ENCODE results near the gene CLCNKB. TPM values are rescaled to one million over a fixed set of nuclear protein-coding genes. Genes with fewer than 3 reads are reported as not detected.

Gene CLCNKB
- total RNA-seq, 1 experiment from 2014 or later, result 0.81 TPM

- DNase-seq (ENCODE audit: low read depth, low spot score) (no peak), ATAC-seq (peak; percentile 75)
- BruUV-seq (replicated peaks), result no TSS peak
- no peaks in the 10 kb centered on the region for H3K36me3 ChIP-seq (ENCODE audit: control insufficient read depth in 1 of 2, insufficient read depth in 2 of 2, low read length in 2 of 2)
- H4K20me1 ChIP-seq (ENCODE audit: insufficient read depth), result no peaks in the 10 kb centered on the region
- peak within 1 kb of the TSS; percentile 81 for H3K9ac ChIP-seq (ENCODE audit: low read length)
- no peaks in the 10 kb centered on the region for H3K79me2 ChIP-seq (ENCODE audit: insufficient read depth, low read length)
- TF ChIP-seq EZH2 (IDR thresholded peaks at IDR 0.05) (no peak), FOSL1 (IDR thresholded peaks at IDR 0.05; ENCODE audit: low read depth) (no peak), SIN3A (IDR thresholded peaks at IDR 0.05; ENCODE audit: low read depth) (no peak), ZBTB33 (IDR thresholded peaks at IDR 0.05; ENCODE audit: extremely low read depth, insufficient replicate concordance, low read length) (peak; percentile 58), YY1 (IDR thresholded peaks at IDR 0.05; ENCODE audit: extremely low read depth, insufficient replicate concordance, low read depth, low read length) (peak; percentile 66), CTCF (IDR thresholded peaks at IDR 0.05 in 2 of 3, conservative IDR thresholded peaks at IDR 0.05 in 1 of 3; ENCODE audit: borderline replicate concordance in 1 of 3, insufficient read depth in 1 of 3, low read depth in 2 of 3, low read length in 2 of 3) (peak in 2 of 3 experiments; percentile 12 to 30; a peak in 2 of 6 replicates), CEBPB (IDR thresholded peaks at IDR 0.05; ENCODE audit: low read depth) (no peak), ZFX (IDR thresholded peaks at IDR 0.05) (peak; percentile 53; the same call in 1 of the 2 replicates), ELF1 (IDR thresholded peaks at IDR 0.05; ENCODE audit: borderline replicate concordance, low read depth) (no peak), TCF7L2 (IDR thresholded peaks at IDR 0.05; ENCODE audit: borderline replicate concordance, extremely low read depth, insufficient read depth, insufficient read length) (peak; percentile 23), REST (IDR thresholded peaks at IDR 0.05; ENCODE audit: low read depth) (no peak), POLR2A (IDR thresholded peaks at IDR 0.05; ENCODE audit: borderline replicate concordance, extremely low read depth, insufficient read depth, insufficient read length) (peak; percentile 96), POLR2AphosphoS5 (IDR thresholded peaks at IDR 0.05; ENCODE audit: low read depth, low read length) (peak; percentile 76)
- no peaks in the 10 kb centered on the region for H3K9me2 ChIP-seq (ENCODE audit: insufficient read depth)
- ChIA-PET POLR2A (interaction anchor here (1.0 kb wide), 1 partner anchor 100 kb away, joined by 3 read pairs; no protein-coding TSS in a partner anchor), RAD21 (ENCODE audit: low non-redundant PET in 1 of 2, low total read pairs in 2 of 2, uncharacterized antibody in 2 of 2, unreplicated experiment in 2 of 2) (no interaction called here), CTCF (interaction anchor here (0.5 to 2.0 kb wide), 8 partner anchors 9 to 288 kb away, joined by 3 to 13 read pairs (median 6); no protein-coding TSS in a partner anchor)
- no peaks in the 10 kb centered on the region for H3K9me3 ChIP-seq (ENCODE audit: control insufficient read depth in 1 of 2, insufficient read depth in 1 of 2, low read depth in 1 of 2, low read length in 2 of 2)
- peak within 1 kb of the TSS; percentile 63 for H2AFZ ChIP-seq (ENCODE audit: low read depth, low read length, poor library complexity, severe bottlenecking)
- peak within 1 kb of the TSS; percentile 53 to 70 for H3K4me3 ChIP-seq (replicated peaks in 1 of 2; ENCODE audit: low read depth in 1 of 2, low read length in 2 of 2)
- H3K4me1 ChIP-seq (ENCODE audit: control insufficient read depth in 1 of 2, insufficient read depth in 2 of 2, low read length in 2 of 2), result peaks cover 27 to 61% of the 10 kb centered on the region in 2 experiments
- peak within 1 kb of the TSS; percentile 92 for H3K4me2 ChIP-seq (ENCODE audit: low read length)
- intact Hi-C loops (cut with micrococcal nuclease), result loop anchor here (2.0 kb wide), 1 partner anchor 65 kb away; no protein-coding TSS in a partner anchor
- H3K27ac ChIP-seq (ENCODE audit: low read depth, low read length), result peak within 1 kb of the TSS; percentile 48; the same call in 1 of the 2 replicates
- no peaks in the 10 kb centered on the region for H3K27me3 ChIP-seq (ENCODE audit: insufficient read depth, low read length)
Measured at GRCh38 chr1:16073490-16074119, 30.0 kb downstream of the CLCNKB start, which contains the start of gene FAM131C. Gene FAM131C, minus strand, starts transcription at chr1:16073651. Its CDS starts 209 bp downstream, at chr1:16073442.

Measured in HCT116 (cell line).